ENCODE measurements around the gene DOCK2. TPM values are rescaled to one million over a fixed set of nuclear protein-coding genes. Genes with fewer than 3 reads are reported as not detected.

DOCK2 gene
- total and polyA plus RNA-seq, 2 donors (not counting 1 experiment from before 2014, with no cell fraction given): 112 to 330 TPM

DNA sequence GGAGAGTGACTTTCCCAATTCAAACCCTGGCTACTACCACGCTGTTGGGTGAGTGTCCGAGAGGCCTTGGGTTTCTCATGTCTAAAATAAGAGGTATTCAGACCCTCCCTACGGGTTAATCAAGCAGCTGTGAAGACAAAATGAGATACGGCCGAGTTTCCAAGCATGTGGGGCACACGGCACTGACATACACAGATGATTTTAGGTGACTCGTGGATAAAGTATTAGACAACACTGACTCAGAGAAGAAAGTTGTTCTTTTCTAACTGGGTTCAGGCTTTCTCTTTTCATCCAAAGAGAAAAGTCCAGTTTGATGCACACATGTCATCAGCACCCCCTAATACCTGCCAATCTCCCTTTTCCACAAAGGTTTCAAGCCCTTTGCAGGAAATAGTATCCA, 484.2 kb downstream of the DOCK2 start:
- TF ChIP-seq, protein P1, sequence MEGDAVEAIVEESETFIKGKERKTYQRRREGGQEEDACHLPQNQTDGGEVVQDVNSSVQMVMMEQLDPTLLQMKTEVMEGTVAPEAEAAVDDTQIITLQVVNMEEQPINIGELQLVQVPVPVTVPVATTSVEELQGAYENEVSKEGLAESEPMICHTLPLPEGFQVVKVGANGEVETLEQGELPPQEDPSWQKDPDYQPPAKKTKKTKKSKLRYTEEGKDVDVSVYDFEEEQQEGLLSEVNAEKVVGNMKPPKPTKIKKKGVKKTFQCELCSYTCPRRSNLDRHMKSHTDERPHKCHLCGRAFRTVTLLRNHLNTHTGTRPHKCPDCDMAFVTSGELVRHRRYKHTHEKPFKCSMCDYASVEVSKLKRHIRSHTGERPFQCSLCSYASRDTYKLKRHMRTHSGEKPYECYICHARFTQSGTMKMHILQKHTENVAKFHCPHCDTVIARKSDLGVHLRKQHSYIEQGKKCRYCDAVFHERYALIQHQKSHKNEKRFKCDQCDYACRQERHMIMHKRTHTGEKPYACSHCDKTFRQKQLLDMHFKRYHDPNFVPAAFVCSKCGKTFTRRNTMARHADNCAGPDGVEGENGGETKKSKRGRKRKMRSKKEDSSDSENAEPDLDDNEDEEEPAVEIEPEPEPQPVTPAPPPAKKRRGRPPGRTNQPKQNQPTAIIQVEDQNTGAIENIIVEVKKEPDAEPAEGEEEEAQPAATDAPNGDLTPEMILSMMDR (IDR thresholded peaks at IDR 0.05): no peak
- no peak for TF ChIP-seq EZH2 (IDR thresholded peaks at IDR 0.05; ENCODE audit: borderline replicate concordance, insufficient read depth, low read depth, low read length, poor library complexity, severe bottlenecking)
- POLR2A ChIA-PET: no interaction called here
- H3K36me3 ChIP-seq (replicated peaks in 1 of 2; ENCODE audit: control extremely low read depth in 1 of 2, control insufficient read depth in 1 of 2, extremely low read depth in 1 of 2, insufficient read depth in 2 of 2, low read length in 1 of 2): no peaks in the 10 kb centered on the region
- Mint-ChIP-seq H3K9me3 (ENCODE audit: insufficient read depth) (peaks cover 11% of the 10 kb centered on the region), H3K27me3 (peaks cover 10% of the 10 kb centered on the region), H3K4me1 (no peaks in the 10 kb centered on the region), H3K27ac (no peak overlapping the region), H3K4me3 (no peak overlapping the region)
- no peak overlapping the region for H3K9ac ChIP-seq (ENCODE audit: low read length)
- H3K4me3 ChIP-seq (ENCODE audit: control extremely low read depth in 1 of 5, extremely low read depth in 1 of 5, insufficient read depth in 1 of 5, low read depth in 2 of 5, low read length in 4 of 5): no peak overlapping the region
- DNase-seq: no peak
- H3K9me3 ChIP-seq (ENCODE audit: control extremely low read depth in 1 of 3, control insufficient read depth in 2 of 3, insufficient read depth in 1 of 3, low read length in 2 of 3): peaks cover 5 to 9% (median 7%) of the 10 kb centered on the region in 3 donors
- no peak overlapping the region for H3K27ac ChIP-seq (ENCODE audit: low read length in 2 of 2)
- CTCF ChIA-PET: interaction anchor here (1.0 kb wide), 1 partner anchor 20 kb away, joined by 3 read pairs; no protein-coding TSS in a partner anchor
- intact Hi-C loops (cut with micrococcal nuclease): no loop called here
- H3K4me1 ChIP-seq (ENCODE audit: control insufficient read depth in 2 of 2, insufficient read depth in 2 of 2, low read length in 2 of 2): no peaks in the 10 kb centered on the region
- no peak for ATAC-seq (ENCODE audit: low read depth)
- no peak overlapping the region for H2AFZ ChIP-seq (ENCODE audit: insufficient read depth, low read depth, low read length, poor library complexity, severe bottlenecking)
- no peaks in the 10 kb centered on the region for H4K20me1 ChIP-seq (ENCODE audit: control insufficient read depth, insufficient read depth, low read length, poor library complexity, severe bottlenecking)
- WGBS (ENCODE audit: insufficient coverage): 94% methylated on average over 7 of the region's 7 CpGs
- H3K4me2 ChIP-seq (replicated peaks; ENCODE audit: low read depth, low read length, poor library complexity, severe bottlenecking): no peak overlapping the region
- H3K79me2 ChIP-seq (ENCODE audit: control insufficient read depth, insufficient read depth, low read length): no peaks in the 10 kb centered on the region
- H3K27me3 ChIP-seq (replicated peaks in 1 of 4; ENCODE audit: control extremely low read depth in 1 of 4, control insufficient read depth in 3 of 4, insufficient read depth in 4 of 4, low read length in 3 of 4): peaks cover 0 to 10% (median 0%) of the 10 kb centered on the region in 4 experiments

DNA sequence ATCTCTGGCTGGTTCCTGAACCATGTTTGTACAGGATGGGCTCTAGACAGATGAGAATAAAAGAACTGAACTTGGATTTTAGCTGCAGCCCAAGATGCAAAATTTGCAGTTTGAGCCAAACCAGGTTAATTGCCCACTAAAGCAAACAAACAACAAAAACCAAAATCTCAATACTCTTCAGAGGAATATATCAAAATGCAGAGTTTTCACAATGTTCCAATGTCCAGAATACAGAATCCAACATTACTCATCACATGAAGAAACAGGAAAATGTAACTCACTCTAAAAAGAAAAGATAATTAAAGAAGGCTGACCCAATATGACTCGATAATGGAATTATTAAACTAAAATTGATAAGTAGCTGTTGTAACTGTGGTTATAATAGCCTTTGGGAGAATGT, 489.0 kb downstream of the DOCK2 start:
- CTCF ChIA-PET: no interaction called here
- Histone ChIP-seq H3K4me1 (ENCODE audit: control insufficient read depth in 2 of 2, insufficient read depth in 2 of 2, low read length in 2 of 2) (no peaks in the 10 kb centered on the region), H3K27me3 (replicated peaks in 1 of 4; ENCODE audit: control extremely low read depth in 1 of 4, control insufficient read depth in 3 of 4, insufficient read depth in 4 of 4, low read length in 3 of 4) (peaks cover 0 to 5% (median 0%) of the 10 kb centered on the region in 4 experiments), H3K9ac (ENCODE audit: low read length) (no peak overlapping the region), H3K4me2 (replicated peaks; ENCODE audit: low read depth, low read length, poor library complexity, severe bottlenecking) (no peak overlapping the region), H2AFZ (ENCODE audit: insufficient read depth, low read depth, low read length, poor library complexity, severe bottlenecking) (no peak overlapping the region), H3K79me2 (ENCODE audit: control insufficient read depth, insufficient read depth, low read length) (no peaks in the 10 kb centered on the region), H3K27ac (ENCODE audit: low read length in 2 of 2) (no peak overlapping the region), H3K4me3 (ENCODE audit: control extremely low read depth in 1 of 5, extremely low read depth in 1 of 5, insufficient read depth in 1 of 5, low read depth in 2 of 5, low read length in 4 of 5) (no peak overlapping the region), H3K36me3 (replicated peaks in 1 of 2; ENCODE audit: control extremely low read depth in 1 of 2, control insufficient read depth in 1 of 2, extremely low read depth in 1 of 2, insufficient read depth in 2 of 2, low read length in 1 of 2) (no peaks in the 10 kb centered on the region), H4K20me1 (ENCODE audit: control insufficient read depth, insufficient read depth, low read length, poor library complexity, severe bottlenecking) (no peaks in the 10 kb centered on the region), H3K9me3 (ENCODE audit: control extremely low read depth in 1 of 3, control insufficient read depth in 2 of 3, insufficient read depth in 1 of 3, low read length in 2 of 3) (peaks cover 7 to 14% (median 10%) of the 10 kb centered on the region in 3 donors)
- Mint-ChIP-seq H3K4me1 (no peaks in the 10 kb centered on the region), H3K27ac (no peak overlapping the region), H3K27me3 (peaks cover 9% of the 10 kb centered on the region), H3K9me3 (ENCODE audit: insufficient read depth) (peaks cover 14% of the 10 kb centered on the region), H3K4me3 (no peak overlapping the region)
- POLR2A ChIA-PET: no interaction called here
- DNase-seq (no peak), ATAC-seq (ENCODE audit: low read depth) (no peak)
- TF ChIP-seq, protein P1 (IDR thresholded peaks at IDR 0.05): no peak
- no peak for TF ChIP-seq EZH2 (IDR thresholded peaks at IDR 0.05; ENCODE audit: borderline replicate concordance, insufficient read depth, low read depth, low read length, poor library complexity, severe bottlenecking)
- WGBS (ENCODE audit: insufficient coverage): no CpG with 5 or more reads among the region's 1 CpG
- intact Hi-C loops (cut with micrococcal nuclease): no loop called here
